HFF-Myc (cell line): ENCODE data around the gene SCAPER.
"Not testable (repeated sequence)": the region's sequence is repeated elsewhere in the genome, so short reads cannot be mapped to it uniquely, and the experiment has no call there.

Experiments used
- DNase-seq: peaks from one replicate; pipeline ENCODE4 v3.0.0-alpha.2; 2011; ENCODE audit warnings: low read depth; ENCODE audit errors: extremely low read depth
- H3K4me3 ChIP-seq: replicated peaks from 2 replicates; pipeline ENCODE4 v1.5.1; 2011; ENCODE audit warnings: low read depth, mild to moderate bottlenecking, control low read depth, low read length
- TF ChIP-seq, protein P1 (sequence below): IDR thresholded peaks from 2 replicates; pipeline ENCODE4 v1.5.1; 2012; ENCODE audit warnings: mild to moderate bottlenecking, low read depth, low read length, control low read depth; ENCODE audit errors: missing control alignments

Gene SCAPER

GRCh38 chr15:76514282-76514681 lies 390.9 kb downstream of the SCAPER start:
- TF ChIP-seq, protein P1, sequence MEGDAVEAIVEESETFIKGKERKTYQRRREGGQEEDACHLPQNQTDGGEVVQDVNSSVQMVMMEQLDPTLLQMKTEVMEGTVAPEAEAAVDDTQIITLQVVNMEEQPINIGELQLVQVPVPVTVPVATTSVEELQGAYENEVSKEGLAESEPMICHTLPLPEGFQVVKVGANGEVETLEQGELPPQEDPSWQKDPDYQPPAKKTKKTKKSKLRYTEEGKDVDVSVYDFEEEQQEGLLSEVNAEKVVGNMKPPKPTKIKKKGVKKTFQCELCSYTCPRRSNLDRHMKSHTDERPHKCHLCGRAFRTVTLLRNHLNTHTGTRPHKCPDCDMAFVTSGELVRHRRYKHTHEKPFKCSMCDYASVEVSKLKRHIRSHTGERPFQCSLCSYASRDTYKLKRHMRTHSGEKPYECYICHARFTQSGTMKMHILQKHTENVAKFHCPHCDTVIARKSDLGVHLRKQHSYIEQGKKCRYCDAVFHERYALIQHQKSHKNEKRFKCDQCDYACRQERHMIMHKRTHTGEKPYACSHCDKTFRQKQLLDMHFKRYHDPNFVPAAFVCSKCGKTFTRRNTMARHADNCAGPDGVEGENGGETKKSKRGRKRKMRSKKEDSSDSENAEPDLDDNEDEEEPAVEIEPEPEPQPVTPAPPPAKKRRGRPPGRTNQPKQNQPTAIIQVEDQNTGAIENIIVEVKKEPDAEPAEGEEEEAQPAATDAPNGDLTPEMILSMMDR = no peak
- DNase-seq = no peak
- H3K4me3 ChIP-seq = no peak overlapping the region

- TF ChIP-seq, protein P1 = no peak
- no peak overlapping the region for H3K4me3 ChIP-seq
- DNase-seq = no peak
Measured at GRCh38 chr15:76512971-76513370, 392.2 kb downstream of the SCAPER start.

GRCh38 chr15:76510663-76511062 lies 394.5 kb downstream of the SCAPER start:
- not testable (repeated sequence) for DNase-seq, H3K4me3 ChIP-seq

DNA sequence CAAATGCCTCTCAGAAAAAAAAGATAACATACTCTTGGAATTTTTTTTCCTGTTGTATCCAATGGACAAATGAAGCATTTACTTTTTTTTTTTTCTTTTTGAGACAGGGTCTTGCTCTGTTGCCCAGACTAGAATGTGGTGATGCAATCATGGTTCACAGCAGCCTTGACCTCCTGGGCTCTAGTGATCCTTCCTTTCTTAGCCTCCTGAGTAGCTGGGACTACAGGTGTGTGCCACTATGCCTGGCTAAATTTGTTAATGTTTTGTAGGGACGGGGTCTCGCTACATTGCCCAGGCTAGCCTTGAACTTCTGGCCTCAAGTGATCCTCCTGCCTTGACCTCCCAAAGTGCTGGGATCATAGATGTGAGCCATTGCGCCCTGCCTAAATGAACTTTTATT lies 401.3 kb downstream of the SCAPER start:
- DNase-seq = no peak
- TF ChIP-seq, protein P1 = no peak

GRCh38 chr15:76503121-76503520 lies 402.0 kb downstream of the SCAPER start:
- no peak overlapping the region for H3K4me3 ChIP-seq
- DNase-seq = no peak
- TF ChIP-seq, protein P1 = no peak

More for the DNA sequence above, 401.3 kb downstream of the SCAPER start:
- no peak overlapping the region for H3K4me3 ChIP-seq

GRCh38 chr15:76502678-76503077 lies 402.5 kb downstream of the SCAPER start:
- H3K4me3 ChIP-seq = no peak overlapping the region
- no peak for DNase-seq
- TF ChIP-seq, protein P1 = no peak

DNA sequence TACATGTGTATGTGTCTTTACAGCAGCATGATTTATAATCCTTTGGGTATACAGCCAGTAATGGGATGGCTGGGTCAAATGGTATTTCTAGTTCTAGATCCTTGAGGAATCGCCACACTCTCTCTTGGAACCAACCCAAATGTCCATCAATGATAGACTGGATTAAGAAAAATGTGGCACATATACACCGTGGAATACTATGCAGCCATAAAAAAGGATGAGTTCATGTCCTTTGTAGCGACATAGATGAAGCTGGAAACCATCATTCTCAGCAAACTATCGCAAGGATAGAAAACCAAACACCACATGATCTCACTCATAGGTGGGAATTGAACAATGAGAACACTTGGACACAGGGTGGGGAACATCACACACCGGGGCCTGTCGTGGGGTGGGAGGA lies 403.0 kb downstream of the SCAPER start:
- DNase-seq, H3K4me3 ChIP-seq: not testable (repeated sequence)

GRCh38 chr15:76501726-76502125 lies 403.4 kb downstream of the SCAPER start:
- TF ChIP-seq, protein P1 = no peak
- DNase-seq = no peak
- H3K4me3 ChIP-seq = no peak overlapping the region
